Adipocyte (in vitro differentiated cells): ENCODE data around the gene ZNF568.

Source experiments
- DNase-seq: peaks from one replicate; pipeline ENCODE4 v3.0.0-alpha.2; 2015; ENCODE audit warnings: low read depth
- H3K27me3 ChIP-seq: replicated peaks from 2 replicates; pipeline ENCODE4 v1.7.0; 2013; ENCODE audit warnings: mild to moderate bottlenecking, low read length, moderate library complexity; ENCODE audit not compliant: control insufficient read depth, insufficient read depth
- H3K36me3 ChIP-seq: 2 replicates; pipeline ENCODE4 v1.7.0; 2013; ENCODE audit warnings: low read length, mild to moderate bottlenecking, moderate library complexity; ENCODE audit not compliant: control insufficient read depth, insufficient read depth, severe bottlenecking
- H3K4me1 ChIP-seq: 2 replicates; pipeline ENCODE4 v1.7.0; 2013; ENCODE audit warnings: mild to moderate bottlenecking, low read length, moderate library complexity; ENCODE audit not compliant: control insufficient read depth, insufficient read depth
- H3K4me3 ChIP-seq: 2 replicates; pipeline ENCODE4 v1.7.0; 2013; ENCODE audit warnings: mild to moderate bottlenecking, low read length, moderate library complexity
- H3K9ac ChIP-seq: 2 replicates; pipeline ENCODE4 v1.7.0; 2013; ENCODE audit warnings: mild to moderate bottlenecking, low read length, moderate library complexity
- H3K9me3 ChIP-seq: 2 replicates; pipeline ENCODE4 v1.7.0; 2013; ENCODE audit warnings: mild to moderate bottlenecking, low read length, moderate library complexity; ENCODE audit not compliant: control insufficient read depth

Gene ZNF568

GRCh38 chr19:37007587-37008220 is 91.6 kb downstream of the ZNF568 start:
- no peaks in the 10 kb centered on the region for H3K27me3 ChIP-seq
- no peak overlapping the region for H3K9ac ChIP-seq
- H3K9me3 ChIP-seq = peaks cover 16% of the 10 kb centered on the region
- no peak for DNase-seq
- no peaks in the 10 kb centered on the region for H3K4me1 ChIP-seq
- peak overlapping the region; percentile 57 for H3K4me3 ChIP-seq
- no peaks in the 10 kb centered on the region for H3K36me3 ChIP-seq

GRCh38 chr19:37009871-37010270 is 93.7 kb downstream of the ZNF568 start:
- no peaks in the 10 kb centered on the region for H3K36me3 ChIP-seq
- no peaks in the 10 kb centered on the region for H3K4me1 ChIP-seq
- DNase-seq = no peak
- H3K9ac ChIP-seq = no peak overlapping the region
- no peaks in the 10 kb centered on the region for H3K27me3 ChIP-seq
- no peak overlapping the region for H3K4me3 ChIP-seq
- H3K9me3 ChIP-seq = peaks cover 14% of the 10 kb centered on the region

GRCh38 chr19:37012093-37012745 is 96.1 kb downstream of the ZNF568 start:
- Histone ChIP-seq H3K9ac (no peak overlapping the region), H3K9me3 (peaks cover 20% of the 10 kb centered on the region), H3K27me3 (no peaks in the 10 kb centered on the region), H3K4me1 (no peaks in the 10 kb centered on the region), H3K4me3 (no peak overlapping the region), H3K36me3 (no peaks in the 10 kb centered on the region)
- no peak for DNase-seq

GRCh38 chr19:37014456-37014855 is 98.3 kb downstream of the ZNF568 start:
- H3K4me3 ChIP-seq = no peak overlapping the region
- H3K4me1 ChIP-seq = no peaks in the 10 kb centered on the region
- DNase-seq = no peak
- H3K36me3 ChIP-seq = no peaks in the 10 kb centered on the region
- peaks cover 24% of the 10 kb centered on the region for H3K9me3 ChIP-seq
- H3K27me3 ChIP-seq = no peaks in the 10 kb centered on the region
- H3K9ac ChIP-seq = no peak overlapping the region

DNA sequence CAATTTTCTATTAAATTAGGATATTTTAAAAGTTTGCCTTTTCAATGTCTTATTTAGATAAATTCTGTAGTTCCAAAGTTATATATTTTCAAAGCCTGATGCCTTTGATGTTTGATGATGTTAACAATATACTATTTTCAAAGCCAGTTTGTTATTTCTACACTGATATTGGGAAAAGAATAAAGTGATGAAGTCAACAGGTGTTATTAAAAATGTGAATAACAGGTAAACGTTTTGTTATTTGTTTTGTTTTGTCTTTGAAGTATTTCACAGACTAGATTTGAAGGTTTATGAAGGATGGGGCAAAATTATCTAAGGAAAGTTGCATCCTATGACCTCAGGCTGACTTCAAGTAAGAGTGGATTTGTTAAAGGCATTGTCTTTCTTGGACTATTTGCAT is 129.0 kb downstream of the ZNF568 start:
- Histone ChIP-seq H3K36me3 (no peaks in the 10 kb centered on the region), H3K27me3 (no peaks in the 10 kb centered on the region), H3K4me3 (no peak overlapping the region), H3K9ac (no peak overlapping the region), H3K9me3 (peaks cover 4% of the 10 kb centered on the region), H3K4me1 (no peaks in the 10 kb centered on the region)
- no peak for DNase-seq
